Adrenal gland (tissue), 5 donors: ENCODE measurements around the gene NSUN6.
"Not testable (repeated sequence)": the region's sequence is repeated elsewhere in the genome, so short reads cannot be mapped to it uniquely, and the experiment has no call there.

ENCODE experiments used
- POLR2A ChIP-seq, 2 donors: fragments of 450-650 bp; IDR thresholded peaks; one replicate each; pipeline ENCODE4 v1.6.1; 2017; ENCODE audit warnings: antibody characterized with exemption in 2 of 2, mild to moderate bottlenecking in 2 of 2, moderate library complexity in 1 of 2
- TF ChIP-seq, protein P1 (sequence below), 6 experiments: fragments of 450-650 bp in 4 of 6; fragments of 200-600 bp in 2 of 6; sonication (generic) in 1 of 6; IDR thresholded peaks; 1 replicate in 5 of 6; 2 replicates in 1 of 6; pipeline versions ENCODE4 v1.5.1 to v1.8.0; 2016 to 2021; ENCODE audit warnings: antibody characterized with exemption in 6 of 6, mild to moderate bottlenecking in 2 of 6, moderate library complexity in 1 of 6
- donor health status: DM: no; HTN: no; CAD: no.

GRCh38 chr10:18591141-18591540 is 60.2 kb downstream of the NSUN6 start:
- TF ChIP-seq, protein P1, sequence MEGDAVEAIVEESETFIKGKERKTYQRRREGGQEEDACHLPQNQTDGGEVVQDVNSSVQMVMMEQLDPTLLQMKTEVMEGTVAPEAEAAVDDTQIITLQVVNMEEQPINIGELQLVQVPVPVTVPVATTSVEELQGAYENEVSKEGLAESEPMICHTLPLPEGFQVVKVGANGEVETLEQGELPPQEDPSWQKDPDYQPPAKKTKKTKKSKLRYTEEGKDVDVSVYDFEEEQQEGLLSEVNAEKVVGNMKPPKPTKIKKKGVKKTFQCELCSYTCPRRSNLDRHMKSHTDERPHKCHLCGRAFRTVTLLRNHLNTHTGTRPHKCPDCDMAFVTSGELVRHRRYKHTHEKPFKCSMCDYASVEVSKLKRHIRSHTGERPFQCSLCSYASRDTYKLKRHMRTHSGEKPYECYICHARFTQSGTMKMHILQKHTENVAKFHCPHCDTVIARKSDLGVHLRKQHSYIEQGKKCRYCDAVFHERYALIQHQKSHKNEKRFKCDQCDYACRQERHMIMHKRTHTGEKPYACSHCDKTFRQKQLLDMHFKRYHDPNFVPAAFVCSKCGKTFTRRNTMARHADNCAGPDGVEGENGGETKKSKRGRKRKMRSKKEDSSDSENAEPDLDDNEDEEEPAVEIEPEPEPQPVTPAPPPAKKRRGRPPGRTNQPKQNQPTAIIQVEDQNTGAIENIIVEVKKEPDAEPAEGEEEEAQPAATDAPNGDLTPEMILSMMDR (IDR thresholded peaks at IDR 0.05): not testable (repeated sequence)
- not testable (repeated sequence) for TF ChIP-seq POLR2A (IDR thresholded peaks at IDR 0.05)
